Breast epithelium (tissue), 3 donors: ENCODE results near the gene BRD3.

Experiments used
- POLR2A ChIP-seq: fragments of 450-650 bp; IDR thresholded peaks from one replicate; pipeline ENCODE4 v1.6.1; 2016; ENCODE audit warnings: antibody characterized with exemption, mild to moderate bottlenecking, moderate library complexity
- POLR2AphosphoS5 ChIP-seq, 3 donors: sonication (generic); formaldehyde crosslinking; IDR thresholded peaks; one replicate each; pipeline ENCODE4 v1.6.1; 2017; ENCODE audit warnings: antibody characterized with exemption in 3 of 3

GRCh38 chr9:134027561-134027960 lies 40.3 kb downstream of the BRD3 start:
- TF ChIP-seq POLR2A (no peak), POLR2AphosphoS5 (IDR thresholded peaks at IDR 0.05) (no peak)
